Uterus (tissue), 2 donors: ENCODE measurements around the gene MAP4K1.

Experiments used
- CTCF ChIP-seq, 4 experiments: fragments of 200-600 bp in 2 of 4; fragments of 450-650 bp in 2 of 4; sonication (generic) in 2 of 4; IDR thresholded peaks; one replicate each; pipeline ENCODE4 v1.5.1; 2016 to 2019; ENCODE audit warnings: antibody characterized with exemption in 4 of 4, mild to moderate bottlenecking in 2 of 4, moderate library complexity in 1 of 4
- POLR2A ChIP-seq, 2 donors: fragments of 450-650 bp; IDR thresholded peaks; one replicate each; pipeline ENCODE4 v1.6.1; 2016; ENCODE audit warnings: antibody characterized with exemption in 2 of 2, mild to moderate bottlenecking in 1 of 2, moderate library complexity in 1 of 2

GRCh38 chr19:38563475-38563874 is 54.3 kb downstream of the MAP4K1 start:
- TF ChIP-seq CTCF (IDR thresholded peaks at IDR 0.05) (no peak), POLR2A (IDR thresholded peaks at IDR 0.05) (no peak)
